Osteoblast (primary cell): ENCODE results near the gene GABBR2. TPM values are rescaled to one million over a fixed set of nuclear protein-coding genes. Genes with fewer than 3 reads are reported as not detected.

Experiments used
- DNase-seq: peaks from one replicate; pipeline ENCODE4 v3.0.0; 2011; ENCODE audit warnings: low spot score, mixed read lengths; ENCODE audit not compliant: insufficient read length; ENCODE audit errors: missing footprints
- H2AFZ ChIP-seq: 2 replicates; pipeline ENCODE4 v1.6.0; 2011; ENCODE audit warnings: mild to moderate bottlenecking, low read length
- H3K27ac ChIP-seq: 2 replicates; pipeline ENCODE4 v1.5.1; 2011; ENCODE audit warnings: mild to moderate bottlenecking, low read depth, low read length, moderate library complexity
- H3K27me3 ChIP-seq: 2 replicates; pipeline ENCODE4 v1.6.0; 2012; ENCODE audit warnings: mild to moderate bottlenecking, control low read depth, inconsistent platforms, low read length, moderate library complexity; ENCODE audit not compliant: insufficient read depth
- H3K36me3 ChIP-seq: 2 replicates; pipeline ENCODE4 v1.5.1; 2011; ENCODE audit warnings: mild to moderate bottlenecking, low read length, control low read depth, moderate library complexity; ENCODE audit not compliant: insufficient read depth
- H3K4me1 ChIP-seq: 2 replicates; pipeline ENCODE4 v1.5.1; 2011; ENCODE audit warnings: mild to moderate bottlenecking, low read length, control low read depth, moderate library complexity; ENCODE audit not compliant: insufficient read depth
- H3K4me2 ChIP-seq: 2 replicates; pipeline ENCODE4 v1.6.0; 2011; ENCODE audit warnings: mild to moderate bottlenecking, low read length; ENCODE audit not compliant: insufficient read depth
- H3K4me3 ChIP-seq: fragments of 200-600 bp; sonication (generic); 3 replicates; pipeline ENCODE4 v1.5.1; 2012; ENCODE audit warnings: mild to moderate bottlenecking, low read length, inconsistent platforms; ENCODE audit not compliant: insufficient read depth
- H3K79me2 ChIP-seq: 2 replicates; pipeline ENCODE4 v1.6.0; 2012; ENCODE audit warnings: mild to moderate bottlenecking, low read length, control low read depth, inconsistent platforms; ENCODE audit not compliant: insufficient read depth
- H3K9me3 ChIP-seq: 2 replicates; pipeline ENCODE4 v1.5.1; 2011; ENCODE audit warnings: low read depth, low read length, control low read depth
- H4K20me1 ChIP-seq: 2 replicates; pipeline ENCODE4 v1.6.0; 2012; ENCODE audit warnings: mild to moderate bottlenecking, low read length, control low read depth; ENCODE audit not compliant: insufficient read depth
- total RNA-seq: library from RNA; depleted of rRNA; stranded (reverse); fragments of >200 nt; gene quantifications from 2 replicates; pipeline ENCODE4 v1.2.3, GENCODE V29; 2012
- TF ChIP-seq, protein P1 (sequence below): IDR thresholded peaks from 2 replicates; pipeline ENCODE4 v1.5.1; 2011; ENCODE audit warnings: mild to moderate bottlenecking, low read depth, low read length, moderate library complexity; ENCODE audit errors: extremely low read depth

Gene GABBR2
- total RNA-seq, 1 donor, result under 0.01 TPM

DNA sequence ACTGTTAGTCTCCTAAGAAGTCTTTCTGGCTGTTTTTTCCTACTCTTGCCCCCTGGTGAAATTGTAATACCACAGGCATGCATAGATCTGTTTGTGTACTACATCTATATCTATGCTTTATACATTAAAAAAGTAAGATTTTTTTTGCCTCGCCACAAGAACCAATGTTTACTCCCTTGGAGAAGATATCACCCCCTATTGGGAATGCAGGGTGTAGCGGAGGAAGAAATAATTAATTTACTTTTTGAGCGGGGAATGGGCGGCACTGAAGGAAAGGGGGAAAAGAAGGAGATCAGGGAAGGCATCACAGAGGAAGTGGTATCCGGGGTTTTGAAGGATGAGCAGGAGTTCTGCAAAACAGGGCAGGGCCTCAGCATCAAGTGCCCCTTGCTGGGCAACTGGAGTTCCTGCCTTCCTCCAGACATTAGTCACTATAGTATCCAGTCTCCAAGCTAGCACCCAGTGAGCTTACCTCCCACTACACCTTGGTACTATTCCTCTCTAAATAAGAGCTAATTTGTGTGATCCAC is 134.9 kb downstream of the GABBR2 start:
- H3K4me3 ChIP-seq, result no peak overlapping the region
- no peak overlapping the region for H2AFZ ChIP-seq
- H3K9me3 ChIP-seq, result no peaks in the 10 kb centered on the region
- H3K4me2 ChIP-seq, result no peak overlapping the region
- no peaks in the 10 kb centered on the region for H3K79me2 ChIP-seq
- H3K27ac ChIP-seq, result no peak overlapping the region
- no peaks in the 10 kb centered on the region for H3K36me3 ChIP-seq
- H3K27me3 ChIP-seq, result peaks cover 17% of the 10 kb centered on the region
- TF ChIP-seq, protein P1, sequence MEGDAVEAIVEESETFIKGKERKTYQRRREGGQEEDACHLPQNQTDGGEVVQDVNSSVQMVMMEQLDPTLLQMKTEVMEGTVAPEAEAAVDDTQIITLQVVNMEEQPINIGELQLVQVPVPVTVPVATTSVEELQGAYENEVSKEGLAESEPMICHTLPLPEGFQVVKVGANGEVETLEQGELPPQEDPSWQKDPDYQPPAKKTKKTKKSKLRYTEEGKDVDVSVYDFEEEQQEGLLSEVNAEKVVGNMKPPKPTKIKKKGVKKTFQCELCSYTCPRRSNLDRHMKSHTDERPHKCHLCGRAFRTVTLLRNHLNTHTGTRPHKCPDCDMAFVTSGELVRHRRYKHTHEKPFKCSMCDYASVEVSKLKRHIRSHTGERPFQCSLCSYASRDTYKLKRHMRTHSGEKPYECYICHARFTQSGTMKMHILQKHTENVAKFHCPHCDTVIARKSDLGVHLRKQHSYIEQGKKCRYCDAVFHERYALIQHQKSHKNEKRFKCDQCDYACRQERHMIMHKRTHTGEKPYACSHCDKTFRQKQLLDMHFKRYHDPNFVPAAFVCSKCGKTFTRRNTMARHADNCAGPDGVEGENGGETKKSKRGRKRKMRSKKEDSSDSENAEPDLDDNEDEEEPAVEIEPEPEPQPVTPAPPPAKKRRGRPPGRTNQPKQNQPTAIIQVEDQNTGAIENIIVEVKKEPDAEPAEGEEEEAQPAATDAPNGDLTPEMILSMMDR, result no peak
- no peak for DNase-seq
- H3K4me1 ChIP-seq, result peaks cover 4% of the 10 kb centered on the region
- no peaks in the 10 kb centered on the region for H4K20me1 ChIP-seq

DNA sequence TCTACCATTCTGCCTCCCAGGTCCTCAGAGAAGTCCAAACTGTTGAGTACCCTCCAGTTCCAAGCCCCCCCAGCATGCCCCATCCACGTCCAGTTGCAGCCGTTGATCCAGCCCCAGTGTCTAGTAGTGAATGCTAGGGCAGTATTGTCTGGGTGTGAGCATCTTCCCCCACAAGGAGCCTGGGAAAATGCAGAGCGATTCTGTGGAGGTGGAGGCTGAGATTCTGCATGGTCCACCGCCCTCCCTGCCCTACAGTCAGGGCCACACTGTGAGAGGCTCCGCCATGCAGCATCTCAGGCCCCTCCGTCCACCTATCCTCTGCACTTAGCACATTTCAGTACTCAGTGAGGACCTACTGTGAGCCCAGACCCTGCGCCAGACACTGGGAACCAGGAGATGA is 135.9 kb downstream of the GABBR2 start:
- Histone ChIP-seq H3K27me3 (peaks cover 14% of the 10 kb centered on the region), H3K36me3 (no peaks in the 10 kb centered on the region)

DNA sequence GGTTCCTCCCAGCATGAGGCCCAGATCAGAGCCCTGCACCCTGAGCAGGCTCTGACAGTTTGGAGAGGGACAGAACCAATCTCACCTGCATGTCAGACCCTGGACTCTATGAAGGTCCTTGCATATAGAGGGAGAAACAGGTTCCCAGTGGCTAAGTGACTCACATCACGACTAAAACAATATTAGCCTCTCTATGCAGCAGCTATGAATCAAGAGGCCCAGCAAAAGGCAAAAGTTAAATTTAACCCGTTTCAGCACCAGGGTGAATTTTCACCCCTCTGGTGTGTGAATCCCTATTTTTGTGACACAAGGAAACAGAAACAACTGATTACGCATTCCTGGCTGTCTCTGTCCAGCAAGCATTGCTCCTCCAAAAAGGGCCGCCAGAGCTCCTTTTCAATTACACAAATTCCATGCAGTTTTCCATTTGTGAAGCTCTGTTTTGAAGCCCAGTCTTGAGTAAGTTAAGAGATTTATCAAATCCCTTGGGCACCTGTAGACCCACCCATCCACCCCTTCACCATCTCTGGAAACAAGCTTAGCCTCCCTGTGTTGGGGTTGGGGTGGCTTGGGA is 136.6 kb downstream of the GABBR2 start:
- Histone ChIP-seq H3K36me3 (no peaks in the 10 kb centered on the region), H2AFZ (no peak overlapping the region), H3K79me2 (no peaks in the 10 kb centered on the region), H4K20me1 (no peaks in the 10 kb centered on the region), H3K27me3 (peaks cover 12% of the 10 kb centered on the region), H3K4me3 (no peak overlapping the region), H3K4me2 (no peak overlapping the region), H3K9me3 (no peaks in the 10 kb centered on the region), H3K27ac (no peak overlapping the region), H3K4me1 (peaks cover 4% of the 10 kb centered on the region)
- TF ChIP-seq, protein P1, result no peak
- DNase-seq, result peak; percentile 87

More for the DNA sequence above, 135.9 kb downstream of the GABBR2 start:
- no peak for DNase-seq
- Histone ChIP-seq H3K4me1 (peaks cover 4% of the 10 kb centered on the region), H3K4me3 (no peak overlapping the region), H3K79me2 (no peaks in the 10 kb centered on the region), H3K27ac (no peak overlapping the region), H4K20me1 (no peaks in the 10 kb centered on the region), H3K4me2 (no peak overlapping the region), H3K9me3 (no peaks in the 10 kb centered on the region), H2AFZ (no peak overlapping the region)
- TF ChIP-seq, protein P1, result no peak

DNA sequence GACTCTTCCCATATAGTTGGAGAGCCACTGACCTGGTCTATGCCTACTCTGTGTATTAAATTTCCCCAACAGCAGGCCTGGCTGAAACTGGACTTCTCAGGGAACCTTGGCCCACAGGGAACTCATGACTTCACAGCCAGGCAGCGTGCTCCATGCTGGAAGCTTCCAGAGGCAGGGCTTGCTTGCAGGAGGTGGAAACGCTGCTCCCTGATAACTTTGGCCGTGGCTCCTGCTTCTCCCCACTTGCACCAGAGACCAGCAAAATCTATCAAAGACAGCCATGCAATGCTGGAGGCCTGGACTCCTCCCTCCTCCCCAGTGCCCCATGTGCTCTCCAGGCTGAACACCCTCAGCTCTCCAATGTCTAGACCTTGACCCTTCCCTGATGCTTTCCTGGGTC is 137.1 kb downstream of the GABBR2 start:
- Histone ChIP-seq H3K27ac (no peak overlapping the region), H3K4me2 (no peak overlapping the region), H2AFZ (no peak overlapping the region), H3K79me2 (no peaks in the 10 kb centered on the region), H3K27me3 (peaks cover 12% of the 10 kb centered on the region), H3K36me3 (no peaks in the 10 kb centered on the region), H4K20me1 (no peaks in the 10 kb centered on the region), H3K9me3 (no peaks in the 10 kb centered on the region), H3K4me3 (no peak overlapping the region), H3K4me1 (peaks cover 4% of the 10 kb centered on the region)
- no peak for DNase-seq
- TF ChIP-seq, protein P1, result no peak
